Measurements from ENCODE around the gene SMIM22. TPM values are rescaled to one million over a fixed set of nuclear protein-coding genes. Genes with fewer than 3 reads are reported as not detected.
A peak's percentile ranks its signal among the peaks of the same experiment; 100 is the strongest.

Gene SMIM22, protein sequence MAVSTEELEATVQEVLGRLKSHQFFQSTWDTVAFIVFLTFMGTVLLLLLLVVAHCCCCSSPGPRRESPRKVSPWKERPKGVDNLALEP
- total RNA-seq: 10 to 100 TPM in 1 of 2 donors, 1 to 10 TPM in 1; 4.7 to 29.3 TPM

DNA sequence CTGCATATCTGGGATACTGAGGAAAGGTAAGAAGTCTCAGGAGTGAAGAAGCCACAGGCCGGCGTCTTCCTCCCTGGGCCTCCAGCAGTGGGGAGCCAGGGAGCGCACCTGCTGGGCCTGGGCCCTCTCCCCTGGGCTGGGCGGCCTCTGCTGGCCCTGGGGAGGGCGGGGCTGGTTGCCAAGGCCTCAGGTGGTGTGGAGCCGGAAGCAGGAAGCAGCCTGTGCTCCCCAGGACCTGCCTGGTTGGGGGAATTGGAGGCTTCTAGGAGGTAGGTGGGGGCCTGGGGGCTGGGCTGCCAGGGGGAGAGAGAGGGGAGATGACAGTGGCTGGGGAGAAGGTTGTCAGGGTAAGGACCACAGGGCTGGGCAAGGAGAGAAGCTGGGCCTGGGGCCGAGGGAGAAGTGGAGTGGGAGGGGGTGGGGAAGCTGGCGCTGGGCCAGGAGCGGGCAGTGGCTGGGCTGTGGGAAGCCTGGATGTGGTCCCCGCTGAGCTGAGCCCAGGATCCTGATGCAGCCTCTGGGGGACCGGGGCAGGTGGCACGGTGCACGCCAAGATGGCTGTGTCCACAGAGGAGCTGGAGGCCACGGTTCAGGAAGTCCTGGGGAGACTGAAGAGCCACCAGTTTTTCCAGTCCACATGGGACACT, at the start of gene SMIM22:
SMIM22 (plus strand) TSS at position 189 of the 647 bp plus-strand sequence; CDS start at position 555, 366 bp downstream.
- TF ChIP-seq POLR2A (IDR thresholded peaks at IDR 0.05) (peak in 1 of 3 donors; percentile 34), CTCF (IDR thresholded peaks at IDR 0.05) (no peak)
- no peaks in the 10 kb centered on the region for H3K27me3 ChIP-seq
- DNase-seq: peak; percentile 78 to 92 (median 86)
- intact Hi-C loops (cut with DNase I): no loop called here
- H3K4me3 ChIP-seq: peak within 1 kb of the TSS; percentile 7 to 13
- no peaks in the 10 kb centered on the region for H3K36me3 ChIP-seq (replicated peaks in 1 of 2; ENCODE audit: insufficient read depth in 1 of 2, low read depth in 2 of 2)
- ATAC-seq: peak; percentile 87
- WGBS, 2 donors: 20 to 27% methylated on average over 13 to 14 of the region's 14 CpGs
- H3K27ac ChIP-seq: peak within 1 kb of the TSS; percentile 60 to 85 (median 76)
- no peaks in the 10 kb centered on the region for H3K9me3 ChIP-seq
- H3K4me1 ChIP-seq: peaks cover 33% of the 10 kb centered on the region

DNA sequence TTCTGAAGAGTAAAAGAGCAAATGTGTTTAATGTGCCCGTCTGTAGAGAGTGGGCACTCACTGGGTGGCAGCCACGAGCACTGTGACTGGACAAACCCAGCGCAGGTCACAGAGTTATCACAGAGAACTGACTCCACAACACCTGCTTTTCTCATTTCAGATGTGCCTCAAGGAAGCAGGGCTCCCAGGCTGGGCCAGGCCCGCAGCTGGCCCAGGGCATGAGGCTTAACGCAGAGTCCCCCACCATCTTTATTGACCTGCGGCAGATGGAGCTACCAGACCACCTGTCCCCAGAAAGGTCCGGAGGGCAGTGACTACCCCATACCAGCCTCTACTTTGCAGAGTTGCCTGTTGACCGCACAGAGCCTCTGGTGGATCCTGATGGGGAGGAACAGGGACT, 49.0 kb upstream of the SMIM22 start:
- Histone ChIP-seq H3K4me3 (no peak overlapping the region), H3K27ac (no peak overlapping the region), H3K36me3 (replicated peaks in 1 of 2; ENCODE audit: insufficient read depth in 1 of 2, low read depth in 2 of 2) (peaks cover 0 to 5% of the 10 kb centered on the region in 2 donors), H3K27me3 (no peaks in the 10 kb centered on the region), H3K4me1 (peaks cover 6% of the 10 kb centered on the region), H3K9me3 (no peaks in the 10 kb centered on the region)
- DNase-seq (no peak), ATAC-seq (no peak)
- intact Hi-C loops (cut with DNase I): no loop called here
- WGBS, 2 donors: 60 to 78% methylated on average over 3 to 8 of the region's 8 CpGs
- no peak for TF ChIP-seq POLR2A (IDR thresholded peaks at IDR 0.05)
- TF ChIP-seq CTCF (IDR thresholded peaks at IDR 0.05): no peak

GRCh38 chr16:4746991-4747574, 48.1 kb upstream of the SMIM22 start:
- H3K27me3 ChIP-seq: no peaks in the 10 kb centered on the region
- ATAC-seq: no peak
- no peak for DNase-seq
- no peaks in the 10 kb centered on the region for H3K9me3 ChIP-seq
- no peak for TF ChIP-seq POLR2A (IDR thresholded peaks at IDR 0.05)
- TF ChIP-seq CTCF (IDR thresholded peaks at IDR 0.05): no peak
- H3K4me3 ChIP-seq: no peak overlapping the region
- H3K4me1 ChIP-seq: peaks cover 6% of the 10 kb centered on the region
- no peak overlapping the region for H3K27ac ChIP-seq
- WGBS, 2 donors: 58 to 61% methylated on average over 8 to 15 of the region's 15 CpGs
- H3K36me3 ChIP-seq (replicated peaks in 1 of 2; ENCODE audit: insufficient read depth in 1 of 2, low read depth in 2 of 2): peaks cover 6 to 7% of the 10 kb centered on the region in 2 donors
- intact Hi-C loops (cut with DNase I): no loop called here

DNA sequence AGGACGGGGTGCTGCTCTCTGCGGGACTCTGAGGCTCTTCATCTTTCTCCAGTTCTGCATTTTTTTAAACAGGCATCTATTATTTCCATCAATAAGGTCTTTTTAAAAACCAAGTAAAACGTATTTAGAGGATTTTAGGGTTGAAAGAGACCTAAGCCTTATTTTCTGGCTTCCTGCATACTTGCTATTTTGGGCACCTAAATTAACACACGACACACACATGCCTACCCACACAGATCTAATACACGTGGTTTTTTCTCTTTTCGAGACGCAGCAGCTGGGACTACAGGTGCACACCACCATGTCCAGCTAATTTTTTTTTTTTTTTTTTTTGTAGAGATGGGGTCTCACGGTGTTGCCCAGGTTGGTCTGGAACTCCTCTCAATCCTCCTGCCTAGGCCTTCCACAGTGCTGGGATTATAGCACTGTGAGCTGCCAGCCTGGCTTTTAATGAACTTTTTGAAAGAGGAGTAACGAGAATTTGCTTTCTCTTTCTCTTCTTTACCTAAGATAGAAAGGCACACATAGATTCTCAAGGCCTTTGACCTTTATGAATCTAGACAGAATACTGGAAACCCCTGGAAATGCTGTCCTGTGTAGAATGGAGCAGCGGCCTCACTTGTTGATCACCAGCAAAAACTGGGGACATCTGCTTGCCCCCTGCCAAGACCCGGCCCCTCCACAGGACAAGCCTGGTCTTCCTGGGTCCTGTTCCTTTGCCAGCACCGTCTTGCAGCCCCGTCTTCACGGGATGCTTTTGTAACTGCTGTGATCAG, 47.1 kb upstream of the SMIM22 start:
- no peak for ATAC-seq
- peaks cover 9 to 12% of the 10 kb centered on the region in 2 donors for H3K36me3 ChIP-seq (replicated peaks in 1 of 2; ENCODE audit: insufficient read depth in 1 of 2, low read depth in 2 of 2)
- H3K27me3 ChIP-seq: no peaks in the 10 kb centered on the region
- no peak overlapping the region for H3K27ac ChIP-seq
- H3K4me1 ChIP-seq: peaks cover 5% of the 10 kb centered on the region
- H3K9me3 ChIP-seq: no peaks in the 10 kb centered on the region
- DNase-seq: no peak
- no peak for TF ChIP-seq POLR2A (IDR thresholded peaks at IDR 0.05)
- no peak for TF ChIP-seq CTCF (IDR thresholded peaks at IDR 0.05)
- intact Hi-C loops (cut with DNase I): no loop called here
- WGBS, 2 donors: 78 to 84% methylated on average over 14 of the region's 14 CpGs
- H3K4me3 ChIP-seq: no peak overlapping the region

All from body of pancreas (tissue), 4 donors.